HG03060 (cell line): Measurements from ENCODE around the gene SLC6A16.
A peak's percentile ranks its signal among the peaks of the same experiment; 100 is the strongest.

Source experiments
- ATAC-seq: cut with Tn5 transposase; IDR thresholded peaks from one replicate; pipeline ENCODE4 v1.9.1; 2021; ENCODE audit warnings: low read depth, moderate number of reproducible peaks; ENCODE audit not compliant: unreplicated experiment

The SLC6A16 gene

GRCh38 chr19:49347191-49347590 lies 22.2 kb upstream of the SLC6A16 start:
- ATAC-seq = no peak

- ATAC-seq = no peak
Observed at GRCh38 chr19:49344505-49345423, 19.8 kb upstream of the SLC6A16 start.

DNA sequence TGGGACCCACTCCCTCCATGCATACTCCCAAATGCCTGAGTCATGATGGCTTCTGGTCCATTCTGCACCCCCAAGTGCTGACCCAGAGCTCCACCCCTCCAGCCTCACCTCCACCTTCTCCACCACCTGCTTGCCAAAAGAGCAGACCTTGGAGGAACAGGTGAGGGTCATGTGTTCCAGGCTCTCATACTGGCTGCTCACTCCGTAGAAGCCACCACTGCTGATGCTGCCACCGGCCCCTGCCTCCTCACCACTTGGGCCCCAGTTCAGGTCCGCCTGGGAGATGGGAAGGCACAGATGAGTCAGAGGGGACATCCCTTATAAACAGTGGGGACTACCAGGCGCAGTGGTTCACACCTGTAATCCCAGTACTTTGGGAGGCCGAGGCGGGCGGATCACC lies 18.1 kb upstream of the SLC6A16 start:
- no peak for ATAC-seq

DNA sequence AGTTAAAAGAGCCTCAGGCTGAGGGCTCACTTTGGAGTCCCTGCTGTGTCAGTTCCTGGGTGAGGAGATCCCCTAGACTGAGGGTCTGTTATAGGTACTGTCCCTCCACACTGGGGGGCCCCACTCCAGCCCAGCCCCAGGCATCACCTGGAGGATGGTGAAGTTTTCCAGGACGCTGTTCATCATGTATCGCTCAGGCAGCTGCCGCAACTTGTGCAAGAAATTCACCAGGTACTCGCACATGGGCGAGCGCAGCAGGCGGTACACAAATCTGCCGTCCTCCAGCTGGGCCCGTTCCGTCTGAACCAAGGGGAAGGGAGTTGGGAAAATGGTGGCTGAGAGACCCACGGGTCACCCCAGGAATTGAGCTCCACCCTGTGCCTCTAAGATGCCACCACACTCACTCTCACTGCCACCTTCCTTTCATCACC lies 17.3 kb upstream of the SLC6A16 start:
- no peak for ATAC-seq

DNA sequence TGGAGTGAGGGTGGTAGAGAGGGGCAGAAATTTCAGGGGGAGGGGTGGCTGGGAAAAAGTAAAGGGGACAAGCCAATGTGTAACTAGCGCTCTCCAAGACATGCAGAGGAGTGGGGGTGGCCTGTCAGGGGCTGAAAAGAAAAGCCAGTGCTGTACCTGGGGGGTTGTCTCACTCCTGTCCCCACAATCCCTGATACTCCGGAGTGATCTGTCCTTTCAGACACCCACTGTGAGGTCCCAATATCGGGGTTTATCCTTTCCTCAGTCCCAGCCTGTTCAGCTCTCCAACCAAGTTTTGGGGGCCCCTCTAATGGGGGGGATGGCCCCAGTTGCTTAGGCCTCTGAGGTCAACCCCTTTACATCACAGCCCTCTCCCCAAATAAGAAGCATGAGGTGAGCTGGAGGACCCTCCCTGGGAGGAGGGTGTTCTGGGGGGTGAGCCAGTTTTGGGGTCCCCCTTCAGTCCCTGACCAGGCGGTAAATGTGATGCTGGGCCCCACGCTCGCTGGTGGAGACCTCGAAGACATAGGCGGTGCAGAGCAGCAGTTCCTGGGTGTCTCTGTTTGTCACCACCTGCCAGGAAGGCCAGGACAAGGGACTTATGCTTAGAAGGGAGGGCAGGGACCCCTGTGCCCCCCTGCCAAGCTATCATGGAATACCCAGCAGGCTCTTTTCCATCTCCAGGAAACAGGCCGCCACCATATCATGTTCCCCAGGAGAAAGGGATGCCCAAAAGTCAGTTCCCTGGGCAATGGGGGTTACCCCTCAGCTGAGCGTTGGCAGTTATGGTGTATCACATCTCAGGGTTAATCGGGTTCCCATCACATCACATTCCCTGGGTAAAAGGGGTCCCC lies 16.1 kb upstream of the SLC6A16 start:
- ATAC-seq = no peak

DNA sequence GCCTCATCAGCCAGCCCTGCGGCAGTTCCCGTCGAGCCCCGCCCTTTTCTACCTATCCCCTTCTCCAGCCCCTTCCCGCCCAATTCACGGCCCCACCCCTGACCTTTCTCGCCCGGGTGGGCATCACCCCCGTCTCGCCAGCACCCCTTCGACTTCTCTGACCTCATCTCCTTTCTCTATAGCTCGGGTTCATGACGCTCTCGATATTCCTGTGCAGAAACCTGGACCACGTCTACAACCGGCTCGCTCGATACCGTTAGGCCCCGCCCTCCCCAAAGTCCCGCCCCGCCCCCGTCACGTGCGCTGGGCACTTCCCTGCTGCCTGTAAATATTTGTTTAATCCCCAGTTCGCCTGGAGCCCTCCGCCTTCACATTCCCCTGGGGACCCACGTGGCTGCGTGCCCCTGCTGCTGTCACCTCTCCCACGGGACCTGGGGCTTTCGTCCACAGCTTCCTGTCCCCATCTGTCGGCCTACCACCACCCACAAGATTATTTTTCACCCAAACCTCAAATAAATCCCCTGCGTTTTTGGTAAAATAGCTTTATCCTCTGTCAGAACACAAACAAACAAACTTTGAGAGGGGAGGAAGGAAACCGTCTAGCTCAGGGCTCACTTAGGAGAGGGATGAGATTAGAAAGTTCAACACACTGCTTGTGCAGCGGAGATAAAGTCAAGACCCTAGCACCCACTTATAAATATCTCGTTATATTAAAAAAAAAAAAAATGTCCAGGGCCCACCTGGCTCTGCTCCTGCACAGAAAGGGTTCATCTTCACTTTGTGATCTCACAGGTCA lies 15.3 kb upstream of the SLC6A16 start:
- ATAC-seq = peak; percentile 68

- ATAC-seq = no peak
Observed at GRCh38 chr19:49339301-49340068, 14.5 kb upstream of the SLC6A16 start.

GRCh38 chr19:49338691-49339300 lies 13.8 kb upstream of the SLC6A16 start:
- no peak for ATAC-seq

DNA sequence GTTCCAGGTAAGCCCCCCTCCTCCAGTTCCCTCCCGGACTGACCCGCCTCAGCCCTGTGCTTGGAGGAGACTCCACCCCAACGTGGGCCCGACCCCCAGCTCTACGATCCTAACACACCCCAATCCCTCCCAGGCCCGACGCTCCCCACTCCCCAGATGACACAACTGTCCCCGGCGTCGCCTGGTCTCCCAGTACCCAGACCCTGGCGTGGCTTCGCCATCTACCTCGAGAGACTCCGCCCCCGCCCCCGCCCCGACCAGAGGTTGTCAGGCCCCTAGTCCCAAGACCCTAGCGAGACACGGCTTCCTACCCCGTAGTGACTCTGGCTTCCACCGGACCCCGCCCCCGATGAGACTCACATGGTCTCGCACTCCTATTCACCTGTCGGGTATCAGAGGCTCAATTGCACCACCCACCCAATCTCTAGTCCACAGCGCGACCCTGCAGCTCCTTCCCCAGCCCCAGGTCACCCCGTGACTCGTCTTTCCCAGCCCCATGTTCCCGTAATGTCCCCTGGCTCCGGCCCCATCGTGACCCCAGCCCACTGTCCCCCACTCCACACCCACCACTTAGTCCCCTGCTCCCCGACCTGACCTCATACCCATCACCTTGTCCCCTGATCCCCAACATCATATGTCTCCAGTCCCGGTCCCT lies 13.2 kb upstream of the SLC6A16 start:
- no peak for ATAC-seq

- ATAC-seq = no peak
Observed at GRCh38 chr19:49337267-49338022, 12.5 kb upstream of the SLC6A16 start.

- ATAC-seq = no peak
Observed at GRCh38 chr19:49336482-49337266, 11.7 kb upstream of the SLC6A16 start.

- ATAC-seq = no peak
Observed at GRCh38 chr19:49335784-49336481, 10.9 kb upstream of the SLC6A16 start.

DNA sequence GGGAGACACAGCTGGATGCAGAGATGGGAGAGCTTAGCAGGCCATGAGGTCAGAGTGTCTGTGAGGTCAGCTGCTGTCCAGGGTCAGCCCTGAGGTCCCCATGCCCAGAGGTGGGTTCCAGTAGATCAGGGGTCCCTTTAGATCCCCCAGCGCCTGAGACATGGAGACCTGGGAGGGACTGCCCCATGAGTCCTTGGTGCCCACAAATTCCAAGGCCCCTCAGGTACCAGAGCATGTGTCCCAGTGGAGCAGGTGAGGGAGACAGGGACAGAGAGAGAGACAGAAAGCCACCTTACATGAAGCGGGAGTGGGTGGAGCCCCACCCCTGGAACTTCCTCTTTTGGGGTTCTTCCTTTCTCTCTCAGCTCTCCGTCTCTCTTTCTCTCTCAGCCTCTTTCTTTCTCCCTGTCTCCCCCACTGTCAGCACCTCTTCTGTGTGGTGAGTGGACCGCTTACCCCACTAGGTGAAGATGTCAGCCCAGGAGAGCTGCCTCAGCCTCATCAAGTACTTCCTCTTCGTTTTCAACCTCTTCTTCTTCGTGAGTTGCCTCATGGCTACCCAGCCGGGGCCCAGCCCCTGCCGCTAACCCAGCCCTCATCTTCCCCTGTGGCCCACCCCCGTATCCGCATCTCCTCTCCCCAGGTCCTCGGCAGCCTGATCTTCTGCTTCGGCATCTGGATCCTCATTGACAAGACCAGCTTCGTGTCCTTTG lies 10.2 kb upstream of the SLC6A16 start, which contains the start of gene CD37:
TSS of gene CD37 (plus strand) at position 336 of the 713 bp plus-strand sequence. CDS start at position 471, 135 bp downstream.
- ATAC-seq = no peak

DNA sequence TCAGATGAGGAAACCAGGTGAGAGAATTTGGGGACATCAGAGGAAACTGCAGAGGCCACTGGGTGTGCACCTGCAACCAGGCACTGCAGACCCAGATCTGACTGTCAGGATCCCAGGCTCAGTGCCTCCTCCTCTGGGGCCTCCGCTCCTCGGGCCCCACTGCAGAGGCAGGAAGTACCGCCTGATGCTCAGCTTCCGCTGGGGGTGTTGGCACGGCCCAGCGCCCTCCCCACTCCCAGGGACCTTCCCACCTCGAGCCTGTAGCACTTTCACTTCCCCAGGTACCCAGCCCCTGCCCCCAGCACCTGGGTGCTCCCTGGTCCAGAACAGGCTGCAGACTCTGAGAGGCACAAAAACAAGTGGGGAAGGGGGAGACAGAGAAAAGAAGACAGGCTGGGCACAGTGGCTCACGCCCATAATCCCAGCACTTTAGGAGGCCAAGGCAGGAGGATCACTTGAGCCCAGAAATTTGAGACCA lies 8.9 kb upstream of the SLC6A16 start:
- ATAC-seq = no peak

DNA sequence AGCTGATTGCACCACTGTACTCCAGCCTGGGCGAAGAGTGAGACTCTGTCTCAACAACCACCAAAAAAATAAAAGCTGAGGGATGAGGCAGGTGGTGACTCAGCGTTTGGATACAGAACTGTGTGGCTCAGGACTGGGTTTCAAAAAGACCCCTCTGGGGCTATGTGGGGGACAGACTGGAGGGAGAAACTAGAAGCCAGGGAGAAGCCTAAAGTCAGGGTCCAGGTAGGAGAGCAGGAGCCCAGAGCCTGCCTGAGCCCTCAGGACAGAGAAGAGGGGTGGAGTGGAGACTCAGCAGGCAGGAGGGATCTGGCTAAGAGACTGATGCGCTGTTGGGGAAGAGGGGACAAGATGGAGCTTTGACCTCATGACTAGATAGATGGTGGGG lies 8.4 kb upstream of the SLC6A16 start:
- no peak for ATAC-seq
